Neural cell (in vitro differentiated cells): ENCODE results near the gene WDR74. TPM values are rescaled to one million over a fixed set of nuclear protein-coding genes. Genes with fewer than 3 reads are reported as not detected.
A peak's percentile ranks its signal among the peaks of the same experiment; 100 is the strongest.

ENCODE experiments used
- H2AFZ ChIP-seq: fragments of 200-600, 300-800 bp; sonication (generic), shearing (Covaris generic); 2 replicates; pipeline ENCODE4 v1.6.0; 2014; ENCODE audit warnings: low read depth, mild to moderate bottlenecking, antibody characterized with exemption, low read length, moderate library complexity
- H3F3A ChIP-seq: fragments of 200-600 bp; shearing (Covaris generic); 2 replicates; pipeline ENCODE4 v1.6.1; 2016; ENCODE audit warnings: mild to moderate bottlenecking, moderate library complexity, mixed read lengths, antibody characterized with exemption, low read length; ENCODE audit not compliant: insufficient read depth, poor library complexity, severe bottlenecking
- H3K27ac ChIP-seq: fragments of 200-600, 300-800 bp; sonication (generic), shearing (Covaris generic); 2 replicates; pipeline ENCODE4 v1.5.1; 2014; ENCODE audit warnings: mild to moderate bottlenecking, low read length, moderate library complexity
- H3K27me3 ChIP-seq: fragments of 300-800, 200-600 bp; sonication (generic), shearing (Covaris generic); 2 replicates; pipeline ENCODE4 v1.6.0; 2014; ENCODE audit warnings: mild to moderate bottlenecking, low read depth, low read length, moderate library complexity; ENCODE audit not compliant: insufficient read depth
- H3K36me3 ChIP-seq: fragments of 300-800, 200-600 bp; sonication (generic), shearing (Covaris generic); 2 replicates; pipeline ENCODE4 v1.5.1; 2014; ENCODE audit warnings: mild to moderate bottlenecking, antibody characterized with exemption, low read length, moderate library complexity; ENCODE audit not compliant: insufficient read depth
- H3K4me2 ChIP-seq: fragments of 300-800, 200-600 bp; sonication (generic), shearing (Covaris generic); 2 replicates; pipeline ENCODE4 v1.6.0; 2014; ENCODE audit warnings: mild to moderate bottlenecking, low read length
- H3K4me3 ChIP-seq: fragments of 300-800, 200-600 bp; sonication (generic), shearing (Covaris generic); 2 replicates; pipeline ENCODE4 v1.5.1; 2014; ENCODE audit warnings: mild to moderate bottlenecking, low read length, moderate library complexity
- H3K79me2 ChIP-seq: fragments of 200-600 bp; shearing (Covaris generic); replicated peaks from 2 replicates; pipeline ENCODE4 v1.6.0; 2014; ENCODE audit warnings: mild to moderate bottlenecking, low read length, moderate library complexity; ENCODE audit not compliant: insufficient read depth
- H3K9ac ChIP-seq: fragments of 300-800, 200-600 bp; sonication (generic), shearing (Covaris generic); 2 replicates; pipeline ENCODE4 v1.6.1; 2016; ENCODE audit warnings: mild to moderate bottlenecking, low read length, mixed read lengths
- H3K9me2 ChIP-seq: fragments of 200-600 bp; shearing (Covaris generic); 2 replicates; pipeline ENCODE4 v1.6.1; 2016; ENCODE audit warnings: mild to moderate bottlenecking, low read length, mixed read lengths; ENCODE audit not compliant: insufficient read depth
- H3K9me3 ChIP-seq: fragments of 200-600, 300-800 bp; sonication (generic), shearing (Covaris generic); 2 replicates; pipeline ENCODE4 v1.6.1; 2016; ENCODE audit warnings: mild to moderate bottlenecking, mixed run types, low read length, moderate library complexity, mixed read lengths
- H4K20me1 ChIP-seq: fragments of 200-600 bp; shearing (Covaris generic); 2 replicates; pipeline ENCODE4 v1.6.1; 2016; ENCODE audit warnings: mild to moderate bottlenecking, mixed run types; ENCODE audit not compliant: insufficient read depth
- CTCF ChIP-seq: fragments of 450-650 bp; IDR thresholded peaks from 2 replicates; pipeline ENCODE4 v1.5.1; 2014; ENCODE audit warnings: antibody characterized with exemption, mild to moderate bottlenecking, moderate library complexity; ENCODE audit not compliant: poor library complexity, severe bottlenecking
- EP300 ChIP-seq: fragments of 450-650 bp; conservative IDR thresholded peaks from 2 replicates; pipeline ENCODE4 v1.6.1; 2014; ENCODE audit warnings: antibody characterized with exemption, mild to moderate bottlenecking, moderate library complexity; ENCODE audit not compliant: poor library complexity, severe bottlenecking
- EZH2 ChIP-seq: fragments of 200-600, 300-800 bp; shearing (Covaris generic), sonication (generic); IDR thresholded peaks from 2 replicates; pipeline ENCODE4 v1.6.1; 2014; ENCODE audit warnings: antibody characterized with exemption, low read length, borderline replicate concordance, mild to moderate bottlenecking; ENCODE audit not compliant: insufficient read depth, poor library complexity, severe bottlenecking
- MXI1 ChIP-seq: fragments of 450-650 bp; conservative IDR thresholded peaks from 2 replicates; pipeline ENCODE4 v1.6.1; 2014; ENCODE audit warnings: antibody characterized with exemption, mild to moderate bottlenecking; ENCODE audit not compliant: poor library complexity, severe bottlenecking
- POLR2AphosphoS5 ChIP-seq: IDR thresholded peaks from 2 replicates; pipeline ENCODE4 v1.6.1; 2012
- RAD21 ChIP-seq: fragments of 450-650 bp; conservative IDR thresholded peaks from 2 replicates; pipeline ENCODE4 v1.6.1; 2014; ENCODE audit warnings: antibody characterized with exemption, mild to moderate bottlenecking, moderate library complexity
- REST ChIP-seq: IDR thresholded peaks from 2 replicates; pipeline ENCODE4 v1.6.1; 2012; ENCODE audit warnings: borderline replicate concordance
- SMC3 ChIP-seq: fragments of 450-650 bp; conservative IDR thresholded peaks from 2 replicates; pipeline ENCODE4 v1.6.1; 2014; ENCODE audit warnings: antibody characterized with exemption, mild to moderate bottlenecking, moderate library complexity; ENCODE audit not compliant: poor library complexity
- TAF1 ChIP-seq: IDR thresholded peaks from 2 replicates; pipeline ENCODE4 v1.6.1; 2012; ENCODE audit warnings: low read depth
- polyA plus RNA-seq: library from polyadenylated mRNA; depleted of rRNA; stranded (reverse); fragments of >200 nt; gene quantifications from 2 replicates; pipeline ENCODE4 v1.2.3, GENCODE V29; 2014

Gene WDR74
- polyA plus RNA-seq, 1 donor from 2014 or later, result 50.4 TPM

GRCh38 chr11:62881579-62882430 lies 42.4 kb upstream of the WDR74 start:
- TF ChIP-seq POLR2AphosphoS5 (no peak), EP300 (no peak), REST (no peak)
- H3K9me3 ChIP-seq, result no peaks in the 10 kb centered on the region
- no peaks in the 10 kb centered on the region for H3F3A ChIP-seq
- no peaks in the 10 kb centered on the region for H3K9me2 ChIP-seq
- no peaks in the 10 kb centered on the region for H4K20me1 ChIP-seq
- H3K4me3 ChIP-seq, result peak overlapping the region; percentile 90
- peak overlapping the region; percentile 82 for H3K4me2 ChIP-seq
- peak overlapping the region; percentile 99 for H3K27ac ChIP-seq
- no peak overlapping the region for H2AFZ ChIP-seq
- no peaks in the 10 kb centered on the region for H3K27me3 ChIP-seq
- H3K9ac ChIP-seq, result peak overlapping the region; percentile 99
- peaks cover 16% of the 10 kb centered on the region for H3K36me3 ChIP-seq
- peaks cover 51% of the 10 kb centered on the region for H3K79me2 ChIP-seq

- H3K9me2 ChIP-seq, result no peaks in the 10 kb centered on the region
- no peaks in the 10 kb centered on the region for H3F3A ChIP-seq
- H3K27ac ChIP-seq, result peak within 1 kb of the TSS; percentile 99
- peak within 1 kb of the TSS; percentile 99 for H3K9ac ChIP-seq
- peak; percentile 96 for TF ChIP-seq MXI1
- peak; percentile 87 for TF ChIP-seq TAF1
- peak; percentile 59 for TF ChIP-seq EP300
- TF ChIP-seq POLR2AphosphoS5, result peak; percentile 82
- TF ChIP-seq RAD21, result peak; percentile 75
- no peak for TF ChIP-seq EZH2
- peak; percentile 67 for TF ChIP-seq SMC3
- peak; percentile 94 for TF ChIP-seq CTCF
- peak; percentile 88 for TF ChIP-seq REST
- peak within 1 kb of the TSS; percentile 36 for H2AFZ ChIP-seq
- H3K36me3 ChIP-seq, result peaks cover 16% of the 10 kb centered on the region
- no peaks in the 10 kb centered on the region for H4K20me1 ChIP-seq
- H3K4me3 ChIP-seq, result peak within 1 kb of the TSS; percentile 90
- H3K9me3 ChIP-seq, result no peaks in the 10 kb centered on the region
- H3K4me2 ChIP-seq, result peak within 1 kb of the TSS; percentile 90
- H3K27me3 ChIP-seq, result no peaks in the 10 kb centered on the region
- H3K79me2 ChIP-seq, result peaks cover 51% of the 10 kb centered on the region
Observed at GRCh38 chr11:62880803-62881578, 41.6 kb upstream of the WDR74 start, which contains the start of gene SLC3A2. Gene SLC3A2 (plus strand): TSS chr11:62880896. CDS start chr11:62881024, 128 bp downstream.
